MM.1S (cell line): Measurements from ENCODE around the gene TMEM59L.

Experiments used
- DNase-seq: peaks from one replicate; pipeline ENCODE4 v3.0.0-alpha.2; 2015
- H2AFZ ChIP-seq: fragments of 300-600 bp; sonication (generic); 2 replicates; pipeline ENCODE4 v1.6.0; 2016; ENCODE audit warnings: antibody characterized with exemption, low read length
- H3F3A ChIP-seq: fragments of 300-600 bp; sonication (generic); 2 replicates; pipeline ENCODE4 v1.6.1; 2016; ENCODE audit warnings: mild to moderate bottlenecking, antibody characterized with exemption, low read length, moderate library complexity, mixed read lengths; ENCODE audit not compliant: insufficient read depth
- H3K27ac ChIP-seq: fragments of 300-600 bp; sonication (generic); 2 replicates; pipeline ENCODE4 v1.5.1; 2016; ENCODE audit warnings: mild to moderate bottlenecking, low read length
- H3K27me3 ChIP-seq: fragments of 300-600 bp; sonication (generic); replicated peaks from 2 replicates; pipeline ENCODE4 v1.6.0; 2016; ENCODE audit warnings: low read length; ENCODE audit not compliant: insufficient read depth
- H3K36me3 ChIP-seq: fragments of 300-600 bp; sonication (generic); replicated peaks from 2 replicates; pipeline ENCODE4 v1.6.1; 2016; ENCODE audit warnings: mild to moderate bottlenecking, low read length, mixed read lengths; ENCODE audit not compliant: insufficient read depth
- H3K4me1 ChIP-seq: fragments of 300-600 bp; sonication (generic); 2 replicates; pipeline ENCODE4 v1.6.1; 2016; ENCODE audit warnings: low read length, mixed read lengths
- H3K4me2 ChIP-seq: fragments of 300-600 bp; sonication (generic); 2 replicates; pipeline ENCODE4 v1.6.0; 2016; ENCODE audit warnings: low read depth, low read length
- H3K4me3 ChIP-seq: fragments of 300-600 bp; sonication (generic); 2 replicates; pipeline ENCODE4 v1.5.1; 2016; ENCODE audit warnings: low read length, mixed read lengths
- H3K79me2 ChIP-seq: fragments of 300-600 bp; sonication (generic); 2 replicates; pipeline ENCODE4 v1.6.1; 2016; ENCODE audit warnings: mixed run types, low read length, mixed read lengths
- H3K9ac ChIP-seq: fragments of 300-600 bp; sonication (generic); 2 replicates; pipeline ENCODE4 v1.6.1; 2016; ENCODE audit warnings: low read length, mixed read lengths
- H3K9me2 ChIP-seq: fragments of 300-600 bp; sonication (generic); replicated peaks from 2 replicates; pipeline ENCODE4 v1.6.1; 2016; ENCODE audit warnings: mild to moderate bottlenecking, low read length, mixed read lengths; ENCODE audit not compliant: insufficient read depth
- H3K9me3 ChIP-seq: fragments of 300-600 bp; sonication (generic); replicated peaks from 2 replicates; pipeline ENCODE4 v1.6.1; 2016; ENCODE audit warnings: mild to moderate bottlenecking, low read length, mixed read lengths; ENCODE audit not compliant: insufficient read depth
- H4K20me1 ChIP-seq: fragments of 300-600 bp; sonication (generic); 2 replicates; pipeline ENCODE4 v1.6.1; 2016; ENCODE audit warnings: mild to moderate bottlenecking, low read length, moderate library complexity, mixed read lengths; ENCODE audit not compliant: insufficient read depth
- CTCF ChIP-seq: fragments of 300-600 bp; sonication (generic); IDR thresholded peaks from 2 replicates; pipeline ENCODE4 v1.5.1; 2016; ENCODE audit warnings: antibody characterized with exemption, low read length, mixed read lengths
- EZH2 ChIP-seq: fragments of 300-600 bp; sonication (generic); optimal IDR thresholded peaks from 2 replicates; pipeline ENCODE3; 2017; ENCODE audit warnings: low read depth, mild to moderate bottlenecking, antibody characterized with exemption, low read length, mixed read lengths
- EZH2phosphoT487 ChIP-seq: fragments of 300-600 bp; sonication (generic); IDR thresholded peaks from 2 replicates; pipeline ENCODE4 v1.6.1; 2018; ENCODE audit warnings: antibody characterized with exemption, low read length

The TMEM59L gene

GRCh38 chr19:18612772-18613588 is at the start of gene TMEM59L:
Gene TMEM59L (plus strand): TSS chr19:18612870. CDS start chr19:18612959, 89 bp downstream.
- H3K4me2 ChIP-seq, result peak within 1 kb of the TSS; percentile 57

GRCh38 chr19:18566953-18567352 is 45.7 kb upstream of the TMEM59L start:
- Histone ChIP-seq H3K9ac (no peak overlapping the region), H3K4me1 (no peaks in the 10 kb centered on the region), H4K20me1 (no peaks in the 10 kb centered on the region), H3K9me3 (no peaks in the 10 kb centered on the region), H3K9me2 (no peaks in the 10 kb centered on the region), H3K79me2 (peaks cover 3% of the 10 kb centered on the region), H3K27me3 (no peaks in the 10 kb centered on the region), H3F3A (peaks cover 16% of the 10 kb centered on the region), H3K27ac (no peak overlapping the region), H3K36me3 (no peaks in the 10 kb centered on the region), H2AFZ (no peak overlapping the region), H3K4me3 (no peak overlapping the region), H3K4me2 (no peak overlapping the region)
- DNase-seq, result no peak
- no peak for TF ChIP-seq CTCF
- no peak for TF ChIP-seq EZH2phosphoT487
- TF ChIP-seq EZH2, result no peak

More at GRCh38 chr19:18612772-18613588, at the start of gene TMEM59L:
- peaks cover 98% of the 10 kb centered on the region for H3K27me3 ChIP-seq
- H3K79me2 ChIP-seq, result no peaks in the 10 kb centered on the region
- DNase-seq, result no peak
- H3K4me1 ChIP-seq, result no peaks in the 10 kb centered on the region
- no peaks in the 10 kb centered on the region for H3F3A ChIP-seq
- H3K36me3 ChIP-seq, result no peaks in the 10 kb centered on the region
- no peaks in the 10 kb centered on the region for H4K20me1 ChIP-seq
- TF ChIP-seq EZH2, result peak; percentile 70
- TF ChIP-seq EZH2phosphoT487, result no peak
- H3K4me3 ChIP-seq, result peak within 1 kb of the TSS; percentile 29
- no peak within 1 kb of the TSS for H2AFZ ChIP-seq
- H3K9ac ChIP-seq, result no peak within 1 kb of the TSS
- no peak within 1 kb of the TSS for H3K27ac ChIP-seq
- no peaks in the 10 kb centered on the region for H3K9me3 ChIP-seq
- no peaks in the 10 kb centered on the region for H3K9me2 ChIP-seq

GRCh38 chr19:18568367-18568766 is 44.3 kb upstream of the TMEM59L start:
- Histone ChIP-seq H3K4me3 (no peak overlapping the region), H3K27ac (no peak overlapping the region), H3K79me2 (peaks cover 17% of the 10 kb centered on the region), H3K4me2 (no peak overlapping the region), H4K20me1 (0 out of 2 replicates have a peak, but pooled peaks cover 3% of the 10 kb centered on the region), H3F3A (peaks cover 16% of the 10 kb centered on the region), H3K9me2 (no peaks in the 10 kb centered on the region), H3K4me1 (peaks cover 9% of the 10 kb centered on the region), H3K9me3 (no peaks in the 10 kb centered on the region), H3K36me3 (no peaks in the 10 kb centered on the region), H2AFZ (no peak overlapping the region), H3K27me3 (no peaks in the 10 kb centered on the region), H3K9ac (no peak overlapping the region)
- TF ChIP-seq EZH2phosphoT487 (no peak), CTCF (no peak), EZH2 (no peak)
- DNase-seq, result no peak
